ENCODE measurements around the gene SPIRE2.
A peak's percentile ranks its signal among the peaks of the same experiment; 100 is the strongest.
"Not testable (repeated sequence)": the region's sequence is repeated elsewhere in the genome, so short reads cannot be mapped to it uniquely, and the experiment has no call there.

The SPIRE2 gene

GRCh38 chr16:89828870-89829629 lies 775 bp downstream of the SPIRE2 start:
- Histone ChIP-seq H3K36me3 (ENCODE audit: control insufficient read depth, insufficient read depth, low read length, severe bottlenecking) (no peaks in the 10 kb centered on the region), H3K9ac (ENCODE audit: low read length) (no peak overlapping the region), H3K27me3 (replicated peaks; ENCODE audit: control insufficient read depth, insufficient read depth, low read length) (no peaks in the 10 kb centered on the region), H3K9me3 (ENCODE audit: control insufficient read depth, low read length) (no peaks in the 10 kb centered on the region), H3K4me1 (ENCODE audit: control insufficient read depth, insufficient read depth, low read length) (peaks cover 7% of the 10 kb centered on the region), H3K4me3 (ENCODE audit: low read length) (peak overlapping the region; percentile 58)
- no peak for DNase-seq (ENCODE audit: low read depth)

GRCh38 chr16:89829630-89830437 lies 1.6 kb downstream of the SPIRE2 start:
- H3K4me3 ChIP-seq (ENCODE audit: low read length), result no peak overlapping the region
- DNase-seq (ENCODE audit: low read depth), result no peak

GRCh38 chr16:89831810-89832328 lies 3.6 kb downstream of the SPIRE2 start:
- no peaks in the 10 kb centered on the region for H3K9me3 ChIP-seq (ENCODE audit: control insufficient read depth, low read length)
- DNase-seq (ENCODE audit: low read depth), result no peak
- H3K4me1 ChIP-seq (ENCODE audit: control insufficient read depth, insufficient read depth, low read length), result peaks cover 7% of the 10 kb centered on the region
- H3K36me3 ChIP-seq (ENCODE audit: control insufficient read depth, insufficient read depth, low read length, severe bottlenecking), result no peaks in the 10 kb centered on the region
- H3K4me3 ChIP-seq (ENCODE audit: low read length), result no peak overlapping the region
- no peaks in the 10 kb centered on the region for H3K27me3 ChIP-seq (replicated peaks; ENCODE audit: control insufficient read depth, insufficient read depth, low read length)
- no peak overlapping the region for H3K9ac ChIP-seq (ENCODE audit: low read length)

More at GRCh38 chr16:89829630-89830437, 1.6 kb downstream of the SPIRE2 start:
- H3K9me3 ChIP-seq (ENCODE audit: control insufficient read depth, low read length), result no peaks in the 10 kb centered on the region
- H3K36me3 ChIP-seq (ENCODE audit: control insufficient read depth, insufficient read depth, low read length, severe bottlenecking), result no peaks in the 10 kb centered on the region
- H3K9ac ChIP-seq (ENCODE audit: low read length), result no peak overlapping the region
- H3K4me1 ChIP-seq (ENCODE audit: control insufficient read depth, insufficient read depth, low read length), result peaks cover 7% of the 10 kb centered on the region
- H3K27me3 ChIP-seq (replicated peaks; ENCODE audit: control insufficient read depth, insufficient read depth, low read length), result no peaks in the 10 kb centered on the region

- H3K9ac ChIP-seq (ENCODE audit: low read length), result not testable (repeated sequence)
Measured at GRCh38 chr16:89833664-89834363, 5.5 kb downstream of the SPIRE2 start.

GRCh38 chr16:89834813-89835363 lies 6.6 kb downstream of the SPIRE2 start:
- H3K9ac ChIP-seq (ENCODE audit: low read length); H3K36me3 ChIP-seq (ENCODE audit: control insufficient read depth, insufficient read depth, low read length, severe bottlenecking); H3K9me3 ChIP-seq (ENCODE audit: control insufficient read depth, low read length); H3K27me3 ChIP-seq (replicated peaks; ENCODE audit: control insufficient read depth, insufficient read depth, low read length); DNase-seq (ENCODE audit: low read depth); H3K4me1 ChIP-seq (ENCODE audit: control insufficient read depth, insufficient read depth, low read length); H3K4me3 ChIP-seq (ENCODE audit: low read length): not testable (repeated sequence)

More at GRCh38 chr16:89833664-89834363, 5.5 kb downstream of the SPIRE2 start:
- H3K4me1 ChIP-seq (ENCODE audit: control insufficient read depth, insufficient read depth, low read length); H3K27me3 ChIP-seq (replicated peaks; ENCODE audit: control insufficient read depth, insufficient read depth, low read length); H3K9me3 ChIP-seq (ENCODE audit: control insufficient read depth, low read length); DNase-seq (ENCODE audit: low read depth); H3K4me3 ChIP-seq (ENCODE audit: low read length); H3K36me3 ChIP-seq (ENCODE audit: control insufficient read depth, insufficient read depth, low read length, severe bottlenecking): not testable (repeated sequence)

GRCh38 chr16:89836484-89836883 lies 8.2 kb downstream of the SPIRE2 start:
- H3K27me3 ChIP-seq (replicated peaks; ENCODE audit: control insufficient read depth, insufficient read depth, low read length); H3K9ac ChIP-seq (ENCODE audit: low read length); H3K9me3 ChIP-seq (ENCODE audit: control insufficient read depth, low read length); H3K4me1 ChIP-seq (ENCODE audit: control insufficient read depth, insufficient read depth, low read length); H3K36me3 ChIP-seq (ENCODE audit: control insufficient read depth, insufficient read depth, low read length, severe bottlenecking); DNase-seq (ENCODE audit: low read depth); H3K4me3 ChIP-seq (ENCODE audit: low read length): not testable (repeated sequence)

GRCh38 chr16:89837014-89837546 lies 8.8 kb downstream of the SPIRE2 start:
- H3K4me1 ChIP-seq (ENCODE audit: control insufficient read depth, insufficient read depth, low read length), result peaks cover 6% of the 10 kb centered on the region
- no peaks in the 10 kb centered on the region for H3K36me3 ChIP-seq (ENCODE audit: control insufficient read depth, insufficient read depth, low read length, severe bottlenecking)
- peak overlapping the region; percentile 76 for H3K9ac ChIP-seq (ENCODE audit: low read length)
- H3K9me3 ChIP-seq (ENCODE audit: control insufficient read depth, low read length), result no peaks in the 10 kb centered on the region
- H3K27me3 ChIP-seq (replicated peaks; ENCODE audit: control insufficient read depth, insufficient read depth, low read length), result no peaks in the 10 kb centered on the region
- H3K4me3 ChIP-seq (ENCODE audit: low read length), result peak overlapping the region; percentile 71
- DNase-seq (ENCODE audit: low read depth), result no peak

GRCh38 chr16:89841275-89841674 lies 13.0 kb downstream of the SPIRE2 start:
- no peak for DNase-seq (ENCODE audit: low read depth)
- H3K9ac ChIP-seq (ENCODE audit: low read length), result no peak overlapping the region

GRCh38 chr16:89842471-89843408 lies 14.5 kb downstream of the SPIRE2 start:
- H3K4me3 ChIP-seq (ENCODE audit: low read length), result no peak overlapping the region
- DNase-seq (ENCODE audit: low read depth), result peak; percentile 67
- H3K9me3 ChIP-seq (ENCODE audit: control insufficient read depth, low read length), result no peaks in the 10 kb centered on the region
- H3K36me3 ChIP-seq (ENCODE audit: control insufficient read depth, insufficient read depth, low read length, severe bottlenecking), result no peaks in the 10 kb centered on the region
- no peak overlapping the region for H3K9ac ChIP-seq (ENCODE audit: low read length)
- H3K4me1 ChIP-seq (ENCODE audit: control insufficient read depth, insufficient read depth, low read length), result peaks cover 2% of the 10 kb centered on the region
- peaks cover 4% of the 10 kb centered on the region for H3K27me3 ChIP-seq (replicated peaks; ENCODE audit: control insufficient read depth, insufficient read depth, low read length)

More at GRCh38 chr16:89841275-89841674, 13.0 kb downstream of the SPIRE2 start:
- Histone ChIP-seq H3K9me3 (ENCODE audit: control insufficient read depth, low read length) (no peaks in the 10 kb centered on the region), H3K4me3 (ENCODE audit: low read length) (no peak overlapping the region), H3K4me1 (ENCODE audit: control insufficient read depth, insufficient read depth, low read length) (peaks cover 6% of the 10 kb centered on the region), H3K27me3 (replicated peaks; ENCODE audit: control insufficient read depth, insufficient read depth, low read length) (no peaks in the 10 kb centered on the region), H3K36me3 (ENCODE audit: control insufficient read depth, insufficient read depth, low read length, severe bottlenecking) (no peaks in the 10 kb centered on the region)
